GM23338 (cell line): ENCODE results near the gene SETDB1.

Experiments used
- CTCF ChIP-seq, 2 experiments: fragments of 200-600 bp in 1 of 2; sonication (generic) in 1 of 2; conservative IDR thresholded peaks; 2 replicates each; pipeline versions ENCODE4 v1.5.1 to v1.6.1; 2016 to 2017; ENCODE audit warnings: antibody characterized with exemption in 2 of 2, low read depth in 2 of 2, mild to moderate bottlenecking in 2 of 2, moderate library complexity in 1 of 2
- EZH2 ChIP-seq: fragments of 200-600 bp; sonication (generic); IDR thresholded peaks from one replicate; pipeline ENCODE4 v1.8.0; 2017; ENCODE audit warnings: antibody characterized with exemption, mild to moderate bottlenecking, low read depth; ENCODE audit not compliant: unreplicated experiment

GRCh38 chr1:150912623-150913022, 13.5 kb upstream of the SETDB1 start:
- TF ChIP-seq CTCF (conservative IDR thresholded peaks at IDR 0.05; ENCODE audit: low read depth in 2 of 2), result no peak
- TF ChIP-seq EZH2, result no peak
